ENCODE data around the gene BRINP3. TPM values are rescaled to one million over a fixed set of nuclear protein-coding genes. Genes with fewer than 3 reads are reported as not detected.

BRINP3 gene
- total and polyA plus RNA-seq, 3 donors from 2014 or later = 2.0 to 10.6 (median 2.2) TPM

DNA sequence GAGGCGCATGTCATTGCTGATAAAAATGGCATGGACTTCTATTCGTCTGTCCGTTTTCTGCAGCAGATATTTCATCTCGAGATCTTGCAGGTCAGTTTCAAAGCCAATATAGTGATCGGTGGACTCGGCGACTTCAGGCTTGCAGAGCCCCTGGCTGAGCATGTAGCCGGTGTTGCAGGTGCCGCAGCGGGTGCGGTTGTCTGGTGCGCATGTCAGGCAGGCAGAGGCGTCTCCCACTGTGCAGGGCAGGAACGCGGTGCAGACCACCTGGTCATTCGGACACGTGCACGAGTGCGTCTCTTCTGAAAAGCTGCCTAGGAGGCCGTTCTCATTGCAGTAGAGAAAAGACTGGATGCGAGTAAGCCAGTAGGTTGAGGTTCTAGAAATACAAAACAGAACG is 378.9 kb downstream of the BRINP3 start:
- H3K36me3 ChIP-seq (ENCODE audit: low read depth, missing control alignments) = no peaks in the 10 kb centered on the region
- no peaks in the 10 kb centered on the region for H3K9me3 ChIP-seq
- DNase-seq = peak; percentile 24
- WGBS, 2 donors = 69 to 82% methylated on average over 20 to 22 of the region's 22 CpGs
- TF ChIP-seq, protein P1, sequence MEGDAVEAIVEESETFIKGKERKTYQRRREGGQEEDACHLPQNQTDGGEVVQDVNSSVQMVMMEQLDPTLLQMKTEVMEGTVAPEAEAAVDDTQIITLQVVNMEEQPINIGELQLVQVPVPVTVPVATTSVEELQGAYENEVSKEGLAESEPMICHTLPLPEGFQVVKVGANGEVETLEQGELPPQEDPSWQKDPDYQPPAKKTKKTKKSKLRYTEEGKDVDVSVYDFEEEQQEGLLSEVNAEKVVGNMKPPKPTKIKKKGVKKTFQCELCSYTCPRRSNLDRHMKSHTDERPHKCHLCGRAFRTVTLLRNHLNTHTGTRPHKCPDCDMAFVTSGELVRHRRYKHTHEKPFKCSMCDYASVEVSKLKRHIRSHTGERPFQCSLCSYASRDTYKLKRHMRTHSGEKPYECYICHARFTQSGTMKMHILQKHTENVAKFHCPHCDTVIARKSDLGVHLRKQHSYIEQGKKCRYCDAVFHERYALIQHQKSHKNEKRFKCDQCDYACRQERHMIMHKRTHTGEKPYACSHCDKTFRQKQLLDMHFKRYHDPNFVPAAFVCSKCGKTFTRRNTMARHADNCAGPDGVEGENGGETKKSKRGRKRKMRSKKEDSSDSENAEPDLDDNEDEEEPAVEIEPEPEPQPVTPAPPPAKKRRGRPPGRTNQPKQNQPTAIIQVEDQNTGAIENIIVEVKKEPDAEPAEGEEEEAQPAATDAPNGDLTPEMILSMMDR (IDR thresholded peaks at IDR 0.05) = no peak
- no peak for TF ChIP-seq POLR2A (IDR thresholded peaks at IDR 0.05)
- H3K4me1 ChIP-seq = no peaks in the 10 kb centered on the region
- intact Hi-C loops (cut with DNase I; ENCODE audit: low total_unique reads) = no loop called here
- no peak overlapping the region for H3K27ac ChIP-seq
- no peaks in the 10 kb centered on the region for H3K27me3 ChIP-seq
- H3K4me3 ChIP-seq = peak overlapping the region in 1 of 2 donors; percentile 14

DNA sequence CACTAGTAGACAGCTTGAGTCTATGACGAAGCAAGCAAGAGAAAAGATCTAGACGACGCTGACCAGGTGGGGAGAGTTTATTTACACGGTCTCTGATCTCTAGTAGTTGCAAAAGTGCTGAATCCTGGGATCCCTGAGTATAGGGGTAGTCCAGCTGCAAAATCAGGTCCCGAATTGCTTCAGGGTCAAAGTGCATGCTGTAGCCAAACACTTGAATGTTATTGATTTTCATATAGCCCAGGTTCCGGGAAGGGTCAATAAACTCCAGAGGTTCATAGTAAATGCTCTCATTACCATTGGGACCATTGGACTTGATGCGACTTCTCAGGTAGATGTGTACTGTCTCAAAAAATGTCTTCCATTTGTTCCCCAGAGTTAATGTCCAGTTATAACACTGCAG is 379.6 kb downstream of the BRINP3 start:
- intact Hi-C loops (cut with DNase I; ENCODE audit: low total_unique reads) = no loop called here
- H3K27me3 ChIP-seq = no peaks in the 10 kb centered on the region
- DNase-seq = no peak

DNA sequence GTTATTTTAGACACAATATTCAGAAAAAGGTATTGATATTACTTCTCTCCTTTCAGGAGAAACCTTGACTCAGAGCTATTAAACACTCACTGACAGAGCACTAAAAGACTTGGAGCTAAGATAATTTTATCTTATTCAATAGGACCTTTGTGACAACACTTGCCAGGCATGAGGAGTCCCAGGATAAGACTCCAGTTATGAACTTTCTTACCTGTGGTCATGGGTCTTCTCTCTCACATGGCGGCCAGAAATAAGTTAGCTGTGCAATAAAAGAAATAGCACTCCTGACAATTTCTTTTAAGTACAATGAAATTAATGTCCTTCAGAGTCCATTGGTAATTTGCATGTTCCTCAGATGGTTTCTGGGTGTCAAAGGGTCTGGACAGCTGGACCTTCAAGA is 382.1 kb downstream of the BRINP3 start:
- H3K9me3 ChIP-seq = no peaks in the 10 kb centered on the region
- H3K27me3 ChIP-seq = no peaks in the 10 kb centered on the region
- no peak overlapping the region for H3K27ac ChIP-seq
- DNase-seq = no peak
- WGBS, 2 donors = 79 to 91% methylated on average over 1 of the region's 1 CpG
- intact Hi-C loops (cut with DNase I; ENCODE audit: low total_unique reads) = no loop called here
- no peaks in the 10 kb centered on the region for H3K36me3 ChIP-seq (ENCODE audit: low read depth, missing control alignments)
- TF ChIP-seq, protein P1 (IDR thresholded peaks at IDR 0.05) = no peak
- no peak for TF ChIP-seq POLR2A (IDR thresholded peaks at IDR 0.05)
- no peaks in the 10 kb centered on the region for H3K4me1 ChIP-seq
- H3K4me3 ChIP-seq = no peak overlapping the region

More for the DNA sequence above, 379.6 kb downstream of the BRINP3 start:
- Histone ChIP-seq H3K27ac (no peak overlapping the region), H3K4me3 (peak overlapping the region in 1 of 2 donors; percentile 14), H3K9me3 (no peaks in the 10 kb centered on the region), H3K4me1 (no peaks in the 10 kb centered on the region), H3K36me3 (ENCODE audit: low read depth, missing control alignments) (no peaks in the 10 kb centered on the region)
- no peak for TF ChIP-seq POLR2A (IDR thresholded peaks at IDR 0.05)
- TF ChIP-seq, protein P1 (IDR thresholded peaks at IDR 0.05) = no peak
- WGBS, 2 donors = 59 to 74% methylated on average over 7 of the region's 7 CpGs

DNA sequence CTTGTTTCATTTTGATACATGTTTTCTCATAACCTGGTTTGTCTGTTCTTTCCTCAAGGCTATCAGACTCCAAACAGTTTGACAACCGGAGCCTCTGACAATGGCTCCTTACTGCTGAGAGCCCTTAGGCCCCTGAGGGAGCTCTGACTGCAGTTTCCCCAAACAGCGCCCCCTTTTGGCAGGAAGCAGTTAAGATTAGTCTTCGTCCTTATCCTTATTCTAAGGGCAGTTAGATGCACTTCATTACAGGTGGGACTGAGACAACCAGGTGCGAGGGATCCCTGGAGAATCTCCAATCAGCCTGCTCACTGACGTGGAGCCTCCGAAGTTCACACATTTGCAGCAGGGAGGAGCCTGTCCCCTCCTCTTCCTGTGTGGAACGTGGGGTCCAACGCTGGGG is 393.1 kb downstream of the BRINP3 start:
- Histone ChIP-seq H3K4me1 (no peaks in the 10 kb centered on the region), H3K4me3 (peak overlapping the region in 1 of 2 donors; percentile 7), H3K27ac (no peak overlapping the region), H3K27me3 (no peaks in the 10 kb centered on the region), H3K36me3 (ENCODE audit: low read depth, missing control alignments) (no peaks in the 10 kb centered on the region), H3K9me3 (no peaks in the 10 kb centered on the region)
- DNase-seq = peak; percentile 84
- intact Hi-C loops (cut with DNase I; ENCODE audit: low total_unique reads) = no loop called here
- TF ChIP-seq, protein P1 (IDR thresholded peaks at IDR 0.05) = peak; percentile 31 to 66 (median 32)
- no peak for TF ChIP-seq POLR2A (IDR thresholded peaks at IDR 0.05)
- WGBS, 2 donors = 36 to 49% methylated on average over 7 to 8 of the region's 8 CpGs

DNA sequence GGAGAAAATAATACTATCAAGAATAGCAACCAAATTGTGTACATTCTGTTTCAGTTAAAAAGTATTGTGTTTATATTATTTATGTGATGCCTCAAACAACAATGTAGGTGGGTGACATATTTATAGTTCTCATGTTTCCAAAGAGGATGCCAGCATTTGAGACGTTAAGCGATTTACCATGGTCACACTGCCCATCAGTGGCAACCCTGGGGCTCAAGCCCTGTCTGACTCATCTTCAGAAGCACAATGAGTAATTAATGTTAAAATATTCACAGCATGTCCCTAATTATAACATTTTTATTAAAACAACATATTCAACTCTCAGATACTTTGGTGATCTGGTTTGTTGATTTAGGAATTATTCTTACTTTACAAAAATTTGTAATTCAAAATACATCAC is 409.4 kb downstream of the BRINP3 start:
- no peaks in the 10 kb centered on the region for H3K36me3 ChIP-seq (ENCODE audit: low read depth, missing control alignments)
- 78 to 81% methylated on average over 2 of the region's 2 CpGs for WGBS, 2 donors
- no peaks in the 10 kb centered on the region for H3K27me3 ChIP-seq
- TF ChIP-seq POLR2A (IDR thresholded peaks at IDR 0.05) = no peak
- TF ChIP-seq, protein P1 (IDR thresholded peaks at IDR 0.05) = no peak
- no peak overlapping the region for H3K27ac ChIP-seq
- H3K4me3 ChIP-seq = no peak overlapping the region
- intact Hi-C loops (cut with DNase I; ENCODE audit: low total_unique reads) = no loop called here
- H3K9me3 ChIP-seq = no peaks in the 10 kb centered on the region
- no peak for DNase-seq
- no peaks in the 10 kb centered on the region for H3K4me1 ChIP-seq
